HepG2 (cell line): ENCODE measurements around the gene EGF. TPM values are rescaled to one million over a fixed set of nuclear protein-coding genes. Genes with fewer than 3 reads are reported as not detected.

Source experiments
- ATAC-seq: fragments of 200-7000 bp; cut with Tn5 transposase; 3 replicates; pipeline ENCODE4 v1.9.1; 2020; ENCODE audit warnings: mild to moderate bottlenecking, moderate library complexity
- BruUV-seq: library from RNA; stranded (reverse); fragments of 400-500 nt; replicated peaks from 2 replicates; lab custom pipeline; 2021; lab: Mats Ljungman, UMichigan
- CTCF ChIA-PET: fragments of 300-600 bp; formaldehyde crosslinking; extraction: SDS; loops from one replicate; lab custom pipeline; 2021; ENCODE audit warnings: low total read pairs, inconsistent platforms, low intra/inter-chr PET ratio; lab: Yijun Ruan, JAX
- POLR2A ChIA-PET: fragments of 350-600 bp; sonication (Branson Sonifier 250); formaldehyde crosslinking; loops from one replicate; lab custom pipeline; 2020; ENCODE audit warnings: antibody characterized with exemption, inconsistent platforms; lab: Yijun Ruan, JAX
- DNase-seq: peaks from one replicate; pipeline ENCODE4 v3.0.0-alpha.2; 2015; ENCODE audit warnings: low spot score
- FAIRE-seq: peaks from 3 replicates; lab custom pipeline; 2011; peaks lifted over from hg19 to GRCh38; lab: Jason Lieb, UNC
- H2AFZ ChIP-seq: one replicate; pipeline ENCODE4 v1.6.1; 2011; ENCODE audit warnings: low read length, inconsistent platforms
- H3K27ac ChIP-seq: fragments of 300-600 bp; 3 replicates; pipeline ENCODE4 v1.8.0; 2011; ENCODE audit warnings: mixed run types, mild to moderate bottlenecking, mixed read lengths, low read length, inconsistent platforms; ENCODE audit not compliant: insufficient read depth; ENCODE audit errors: extremely low read length
- H3K27me3 ChIP-seq, 2 experiments: fragments of 200-600 bp in 1 of 2; 2 replicates in 1 of 2; 3 replicates in 1 of 2; pipeline versions ENCODE4 v1.6.0 to v1.8.0; 2011; ENCODE audit warnings: low read length in 2 of 2, mild to moderate bottlenecking in 2 of 2, moderate library complexity in 2 of 2, inconsistent platforms in 1 of 2; ENCODE audit not compliant: insufficient read depth in 2 of 2, control insufficient read depth in 1 of 2
- H3K36me3 ChIP-seq, 2 experiments: fragments of 200-600 bp in 1 of 2; replicated peaks in 1 of 2; 2 replicates in 1 of 2; 3 replicates in 1 of 2; pipeline versions ENCODE4 v1.5.1 to v1.8.0; 2011; ENCODE audit warnings: low read length in 2 of 2, inconsistent platforms in 1 of 2; ENCODE audit not compliant: insufficient read depth in 2 of 2, control insufficient read depth in 1 of 2
- H3K4me1 ChIP-seq: 2 replicates; pipeline ENCODE4 v1.5.1; 2012; ENCODE audit warnings: low read length, inconsistent platforms; ENCODE audit not compliant: insufficient read depth
- H3K4me2 ChIP-seq: 2 replicates; pipeline ENCODE4 v1.6.0; 2011; ENCODE audit warnings: low read depth, low read length, inconsistent platforms
- H3K4me3 ChIP-seq, 3 experiments: fragments of 200-600 bp in 1 of 3; sonication (generic), shearing (Covaris generic) in 1 of 3; replicated peaks in 1 of 3; 2 replicates each; pipeline ENCODE4 v1.5.1; 2011 to 2016; ENCODE audit warnings: low read length in 3 of 3, inconsistent platforms in 2 of 3, low read depth in 2 of 3, mild to moderate bottlenecking in 2 of 3, control low read depth in 1 of 3, mixed read lengths in 1 of 3; ENCODE audit not compliant: insufficient read depth in 1 of 3
- H3K79me2 ChIP-seq: one replicate; pipeline ENCODE4 v1.6.1; 2011; ENCODE audit warnings: low read length, inconsistent platforms; ENCODE audit not compliant: insufficient read depth
- H3K9ac ChIP-seq: 2 replicates; pipeline ENCODE4 v1.6.0; 2011; ENCODE audit warnings: mild to moderate bottlenecking, low read depth, low read length, inconsistent platforms; ENCODE audit not compliant: insufficient read depth
- H3K9me3 ChIP-seq: 2 replicates; pipeline ENCODE4 v1.5.1; 2012; ENCODE audit warnings: mild to moderate bottlenecking, low read length
- H4K20me1 ChIP-seq: 2 replicates; pipeline ENCODE4 v1.6.0; 2011; ENCODE audit warnings: inconsistent platforms, mild to moderate bottlenecking, low read length, moderate library complexity; ENCODE audit not compliant: insufficient read depth
- CENPX ChIP-seq: sonication (generic); formaldehyde crosslinking; IDR thresholded peaks from 2 replicates; pipeline ENCODE4 v1.9.0; 2021; ENCODE audit warnings: mild to moderate bottlenecking, missing genetic modification reagents, moderate library complexity
- DMTF1 ChIP-seq: sonication (generic); formaldehyde crosslinking; IDR thresholded peaks from 2 replicates; pipeline ENCODE4 v1.4.0; 2020; ENCODE audit warnings: mild to moderate bottlenecking, missing genetic modification reagents
- KAT8 ChIP-seq: IDR thresholded peaks from 2 replicates; pipeline ENCODE4 v1.6.1; 2016; ENCODE audit warnings: missing genetic modification reagents, missing compliant biosample characterization
- SP4 ChIP-seq: sonication (generic); formaldehyde crosslinking; IDR thresholded peaks from 2 replicates; pipeline ENCODE4 v1.8.1; 2023; ENCODE audit warnings: mild to moderate bottlenecking, missing genetic modification reagents
- THYN1 ChIP-seq: sonication (generic); formaldehyde crosslinking; IDR thresholded peaks from 2 replicates; pipeline ENCODE4 v1.8.1; 2023; ENCODE audit warnings: low read depth, mild to moderate bottlenecking, moderate library complexity, missing genetic modification reagents, borderline replicate concordance
- TRIM22 ChIP-seq: fragments of 450-650 bp; IDR thresholded peaks from 2 replicates; pipeline ENCODE4 v1.6.1; 2017
- WGBS: methylation state at CpG from one replicate; pipeline ENCODE4 v1.1.6; 2017; ENCODE audit warnings: low lambda C conversion rate; 5-methylcytosine and 5-hydroxymethylcytosine counted together
- in situ Hi-C: cut with HindIII; loops from 2 replicates; pipeline ENCODE4 v1.10.0; 2017; ENCODE audit warnings: low pct_unique_long_range_greater_than_20kb; ENCODE audit not compliant: extremely low pct_ligation_motif_present
- intact Hi-C: fragments of 100-400 bp; cut with micrococcal nuclease; formaldehyde crosslinking; loops from one replicate; pipeline ENCODE4 v1.10.0; 2022; ENCODE audit not compliant: unreplicated experiment
- polyA plus RNA-seq, 8 experiments: library from polyadenylated mRNA; depleted of rRNA in 3 of 8; stranded (reverse) in 7 of 8; unstranded in 1 of 8; fragments of >200 nt; fragmentation: Illumina TruSeq in 4 of 8; extraction: Trizol in 4 of 8; gene quantifications; 2 replicates each; pipeline versions ENCODE4 v1.2.1 to v1.2.3, GENCODE V29; 2011 to 2016; ENCODE audit warnings: low read depth in 4 of 8, missing spikeins in 1 of 8, mixed read lengths in 1 of 8; ENCODE audit not compliant: insufficient read depth in 1 of 8
- total RNA-seq, 5 experiments: library from RNA; depleted of rRNA; stranded (reverse); fragments of >200 nt; fragmentation: Illumina TruSeq; extraction: Trizol; gene quantifications; 2 replicates each; pipeline ENCODE4 v1.2.3, GENCODE V29; 2016; ENCODE audit warnings: low read depth in 1 of 5

EGF gene
- total and polyA plus RNA-seq, 2 of the 13 experiments (the other 11 are each of a cell fraction or from before 2014, with no cell fraction given), result 0.07 to 0.08 TPM

DNA sequence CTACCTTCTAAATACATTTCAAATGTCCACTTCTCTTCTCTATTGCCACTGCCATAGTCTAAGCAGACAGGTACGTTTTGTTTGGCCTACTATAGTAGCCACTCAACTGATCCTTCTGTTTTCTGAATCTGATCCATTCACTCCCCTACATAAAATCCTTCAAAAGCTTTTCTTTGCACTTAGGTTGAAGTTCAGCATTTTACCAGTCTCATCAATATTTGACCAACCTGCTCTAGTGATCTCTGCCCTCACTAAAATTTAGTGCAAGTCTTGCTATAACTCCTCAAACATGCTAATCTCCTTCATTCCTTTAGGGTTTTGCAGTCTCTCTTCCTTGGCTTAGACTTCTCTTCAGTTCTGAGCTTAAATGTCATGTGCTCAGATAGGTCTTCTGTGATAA, 33.4 kb downstream of the EGF start:
- intact Hi-C loops (no loop called here), in situ Hi-C loops (no loop called here)
- H3K4me1 ChIP-seq, result peaks cover 16% of the 10 kb centered on the region
- H3K4me3 ChIP-seq, result no peak overlapping the region
- no peak overlapping the region for H3K4me2 ChIP-seq
- no peak overlapping the region for H3K9ac ChIP-seq
- no peak overlapping the region for H3K27ac ChIP-seq
- H3K9me3 ChIP-seq, result no peaks in the 10 kb centered on the region
- POLR2A ChIA-PET, result no interaction called here
- H3K27me3 ChIP-seq, result no peaks in the 10 kb centered on the region
- no peak for DNase-seq
- no peaks in the 10 kb centered on the region for H3K79me2 ChIP-seq
- H2AFZ ChIP-seq, result no peak overlapping the region
- TF ChIP-seq TRIM22 (no peak), KAT8 (CRISPR knock-in tag) (no peak), SP4 (CRISPR knock-in tag) (no peak), THYN1 (CRISPR knock-in tag) (no peak), CENPX (CRISPR knock-in tag) (no peak), DMTF1 (CRISPR knock-in tag) (no peak)
- TF ChIP-seq, all 625 proteins: peak for 0
- no TSS peak for BruUV-seq
- Histone ChIP-seq H3K36me3 (no peaks in the 10 kb centered on the region), H4K20me1 (no peaks in the 10 kb centered on the region)
- ATAC-seq (no peak), FAIRE-seq (no peak)
- CTCF ChIA-PET, result no interaction called here
- WGBS, result 0% methylated on average over 1 of the region's 1 CpG
